Sigmoid colon (tissue), 4 donors: ENCODE data around the gene VASP.

Source experiments
- POLR2A ChIP-seq, 2 donors: fragments of 450-650 bp; IDR thresholded peaks; one replicate each; pipeline ENCODE4 v1.6.1; 2016; ENCODE audit warnings: antibody characterized with exemption in 2 of 2, mild to moderate bottlenecking in 2 of 2, moderate library complexity in 2 of 2
- POLR2AphosphoS5 ChIP-seq, 4 donors: sonication (generic); formaldehyde crosslinking; IDR thresholded peaks; one replicate each; pipeline ENCODE4 v1.6.1; 2017; ENCODE audit warnings: antibody characterized with exemption in 4 of 4
- TF ChIP-seq, protein P1 (sequence below), 4 experiments: fragments of 450-650 bp in 3 of 4; fragments of 200-600 bp in 1 of 4; IDR thresholded peaks; one replicate each; pipeline ENCODE4 v1.5.1; 2016 to 2019; ENCODE audit warnings: antibody characterized with exemption in 4 of 4, mild to moderate bottlenecking in 3 of 4, moderate library complexity in 2 of 4

DNA sequence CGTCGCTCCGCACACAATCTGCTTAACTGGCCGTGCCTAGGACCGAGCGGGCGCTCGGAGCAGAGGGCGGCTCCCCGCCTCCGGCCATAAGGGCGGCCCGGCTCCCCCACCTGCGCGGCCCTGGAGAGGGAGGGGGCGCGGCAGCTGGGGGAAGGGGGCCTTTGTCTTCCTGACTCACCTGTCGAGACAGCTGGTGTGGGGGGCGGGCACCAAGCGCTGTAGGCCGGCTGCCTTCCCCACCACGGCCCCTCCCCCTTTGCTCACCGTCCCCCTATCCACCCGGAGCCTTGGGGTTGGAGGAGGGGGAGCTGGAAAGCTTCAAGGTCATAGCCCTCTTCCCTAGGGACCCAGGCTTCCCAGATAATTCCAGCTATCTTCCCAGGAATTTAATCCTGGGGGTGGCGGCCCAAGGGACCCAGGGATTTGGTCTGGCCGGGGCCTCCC is 1.2 kb downstream of the VASP start:
- TF ChIP-seq, protein P1, sequence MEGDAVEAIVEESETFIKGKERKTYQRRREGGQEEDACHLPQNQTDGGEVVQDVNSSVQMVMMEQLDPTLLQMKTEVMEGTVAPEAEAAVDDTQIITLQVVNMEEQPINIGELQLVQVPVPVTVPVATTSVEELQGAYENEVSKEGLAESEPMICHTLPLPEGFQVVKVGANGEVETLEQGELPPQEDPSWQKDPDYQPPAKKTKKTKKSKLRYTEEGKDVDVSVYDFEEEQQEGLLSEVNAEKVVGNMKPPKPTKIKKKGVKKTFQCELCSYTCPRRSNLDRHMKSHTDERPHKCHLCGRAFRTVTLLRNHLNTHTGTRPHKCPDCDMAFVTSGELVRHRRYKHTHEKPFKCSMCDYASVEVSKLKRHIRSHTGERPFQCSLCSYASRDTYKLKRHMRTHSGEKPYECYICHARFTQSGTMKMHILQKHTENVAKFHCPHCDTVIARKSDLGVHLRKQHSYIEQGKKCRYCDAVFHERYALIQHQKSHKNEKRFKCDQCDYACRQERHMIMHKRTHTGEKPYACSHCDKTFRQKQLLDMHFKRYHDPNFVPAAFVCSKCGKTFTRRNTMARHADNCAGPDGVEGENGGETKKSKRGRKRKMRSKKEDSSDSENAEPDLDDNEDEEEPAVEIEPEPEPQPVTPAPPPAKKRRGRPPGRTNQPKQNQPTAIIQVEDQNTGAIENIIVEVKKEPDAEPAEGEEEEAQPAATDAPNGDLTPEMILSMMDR (IDR thresholded peaks at IDR 0.05), result no peak
- no peak for TF ChIP-seq POLR2A (IDR thresholded peaks at IDR 0.05)
- TF ChIP-seq POLR2AphosphoS5 (IDR thresholded peaks at IDR 0.05), result no peak
